ENCODE measurements around the gene HMGXB3. TPM values are rescaled to one million over a fixed set of nuclear protein-coding genes. Genes with fewer than 3 reads are reported as not detected.

The HMGXB3 gene
- total RNA-seq, 4 donors from 2014 or later: 47.7 to 58.2 (median 55.3) TPM

- Histone ChIP-seq H3K36me3 (peaks cover 0 to 95% (median 17%) of the 10 kb centered on the region in 3 donors), H3K27me3 (no peaks in the 10 kb centered on the region), H3K4me1 (peaks cover 0 to 8% (median 0%) of the 10 kb centered on the region in 4 donors), H3K4me3 (no peak overlapping the region), H3K27ac (no peak overlapping the region), H3K9me3 (no peaks in the 10 kb centered on the region)
- no peak for TF ChIP-seq POLR2A (IDR thresholded peaks at IDR 0.05)
- TF ChIP-seq EP300 (IDR thresholded peaks at IDR 0.05): no peak
- TF ChIP-seq, protein P1, sequence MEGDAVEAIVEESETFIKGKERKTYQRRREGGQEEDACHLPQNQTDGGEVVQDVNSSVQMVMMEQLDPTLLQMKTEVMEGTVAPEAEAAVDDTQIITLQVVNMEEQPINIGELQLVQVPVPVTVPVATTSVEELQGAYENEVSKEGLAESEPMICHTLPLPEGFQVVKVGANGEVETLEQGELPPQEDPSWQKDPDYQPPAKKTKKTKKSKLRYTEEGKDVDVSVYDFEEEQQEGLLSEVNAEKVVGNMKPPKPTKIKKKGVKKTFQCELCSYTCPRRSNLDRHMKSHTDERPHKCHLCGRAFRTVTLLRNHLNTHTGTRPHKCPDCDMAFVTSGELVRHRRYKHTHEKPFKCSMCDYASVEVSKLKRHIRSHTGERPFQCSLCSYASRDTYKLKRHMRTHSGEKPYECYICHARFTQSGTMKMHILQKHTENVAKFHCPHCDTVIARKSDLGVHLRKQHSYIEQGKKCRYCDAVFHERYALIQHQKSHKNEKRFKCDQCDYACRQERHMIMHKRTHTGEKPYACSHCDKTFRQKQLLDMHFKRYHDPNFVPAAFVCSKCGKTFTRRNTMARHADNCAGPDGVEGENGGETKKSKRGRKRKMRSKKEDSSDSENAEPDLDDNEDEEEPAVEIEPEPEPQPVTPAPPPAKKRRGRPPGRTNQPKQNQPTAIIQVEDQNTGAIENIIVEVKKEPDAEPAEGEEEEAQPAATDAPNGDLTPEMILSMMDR (IDR thresholded peaks at IDR 0.05): no peak
- DNase-seq (ENCODE audit: low spot score in 2 of 2): no peak
- 92 to 93% methylated on average over 4 of the region's 4 CpGs for WGBS, 2 donors
Observed at GRCh38 chr5:150033334-150033733, 32.8 kb downstream of the HMGXB3 start.

GRCh38 chr5:150034662-150035061 is 34.1 kb downstream of the HMGXB3 start:
- Histone ChIP-seq H3K27me3 (no peaks in the 10 kb centered on the region), H3K27ac (no peak overlapping the region), H3K9me3 (no peaks in the 10 kb centered on the region), H3K36me3 (peaks cover 0 to 97% (median 23%) of the 10 kb centered on the region in 3 donors), H3K4me3 (no peak overlapping the region), H3K4me1 (peaks cover 0 to 8% (median 0%) of the 10 kb centered on the region in 4 donors)
- 64 to 72% methylated on average over 4 of the region's 4 CpGs for WGBS, 2 donors
- peak in 1 of 2 donors; percentile 35 for DNase-seq (ENCODE audit: low spot score in 2 of 2)
- no peak for TF ChIP-seq EP300 (IDR thresholded peaks at IDR 0.05)
- TF ChIP-seq, protein P1 (IDR thresholded peaks at IDR 0.05): no peak
- TF ChIP-seq POLR2A (IDR thresholded peaks at IDR 0.05): no peak

- no peaks in the 10 kb centered on the region for H3K27me3 ChIP-seq
- H3K27ac ChIP-seq: no peak overlapping the region
- H3K4me3 ChIP-seq: no peak overlapping the region
- H3K36me3 ChIP-seq: peaks cover 0 to 97% (median 23%) of the 10 kb centered on the region in 3 donors
- no peaks in the 10 kb centered on the region for H3K9me3 ChIP-seq
- 76 to 83% methylated on average over 7 of the region's 7 CpGs for WGBS, 2 donors
- H3K4me1 ChIP-seq: peaks cover 0 to 8% (median 0%) of the 10 kb centered on the region in 4 donors
- TF ChIP-seq, protein P1 (IDR thresholded peaks at IDR 0.05): no peak
- TF ChIP-seq EP300 (IDR thresholded peaks at IDR 0.05): no peak
- no peak for TF ChIP-seq POLR2A (IDR thresholded peaks at IDR 0.05)
- no peak for DNase-seq (ENCODE audit: low spot score in 2 of 2)
Observed at GRCh38 chr5:150035139-150035895, 34.8 kb downstream of the HMGXB3 start.

DNA sequence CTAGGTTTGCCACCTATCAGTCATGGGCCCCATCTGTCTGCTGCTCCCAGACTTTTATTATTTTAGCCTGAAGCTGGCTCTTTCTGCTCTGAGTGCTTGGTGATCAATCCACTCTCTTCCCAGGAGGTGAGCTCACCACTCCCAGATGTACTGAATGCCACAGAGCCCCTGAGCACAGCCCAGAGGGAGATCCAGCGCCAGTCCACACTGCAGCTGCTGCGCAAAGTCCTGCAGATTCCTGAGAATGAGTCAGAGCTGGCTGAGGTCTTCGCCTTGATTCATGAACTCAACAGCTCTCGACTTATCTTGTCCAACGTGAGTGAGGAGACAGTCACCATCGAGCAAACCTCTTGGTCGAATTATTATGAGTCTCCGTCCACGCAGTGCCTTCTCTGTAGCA is 36.0 kb downstream of the HMGXB3 start:
- 79 to 91% methylated on average over 9 of the region's 9 CpGs for WGBS, 2 donors
- TF ChIP-seq EP300 (IDR thresholded peaks at IDR 0.05): no peak
- TF ChIP-seq POLR2A (IDR thresholded peaks at IDR 0.05): no peak
- TF ChIP-seq, protein P1 (IDR thresholded peaks at IDR 0.05): no peak
- Histone ChIP-seq H3K27ac (no peak overlapping the region), H3K4me3 (no peak overlapping the region), H3K9me3 (no peaks in the 10 kb centered on the region), H3K4me1 (peaks cover 0 to 8% (median 0%) of the 10 kb centered on the region in 4 donors), H3K36me3 (peaks cover 0 to 97% (median 29%) of the 10 kb centered on the region in 3 donors), H3K27me3 (no peaks in the 10 kb centered on the region)
- no peak for DNase-seq (ENCODE audit: low spot score in 2 of 2)

DNA sequence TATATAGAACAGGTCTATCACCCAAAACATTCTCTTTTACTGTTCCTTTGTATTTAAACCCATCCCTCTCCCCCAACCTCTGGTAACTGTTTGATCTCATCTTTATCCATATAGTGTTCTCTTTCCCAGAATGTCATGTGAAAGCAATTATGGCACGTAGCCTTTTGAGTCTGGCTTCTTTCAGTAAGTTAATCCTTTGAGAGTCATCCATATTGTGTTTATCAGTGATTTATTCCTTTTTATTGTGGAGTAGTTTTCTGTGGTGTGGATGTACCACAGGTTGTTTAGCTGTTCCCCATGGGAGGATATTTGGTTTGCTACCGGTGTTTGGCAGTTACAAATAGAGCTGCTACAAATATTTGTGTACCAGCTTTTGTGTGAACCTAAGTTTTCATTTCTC is 38.0 kb downstream of the HMGXB3 start:
- H3K9me3 ChIP-seq: no peaks in the 10 kb centered on the region
- peaks cover 0 to 97% (median 35%) of the 10 kb centered on the region in 3 donors for H3K36me3 ChIP-seq
- H3K27ac ChIP-seq: no peak overlapping the region
- TF ChIP-seq, protein P1 (IDR thresholded peaks at IDR 0.05): no peak
- TF ChIP-seq POLR2A (IDR thresholded peaks at IDR 0.05): no peak
- TF ChIP-seq EP300 (IDR thresholded peaks at IDR 0.05): no peak
- no peak overlapping the region for H3K4me3 ChIP-seq
- H3K27me3 ChIP-seq: no peaks in the 10 kb centered on the region
- DNase-seq (ENCODE audit: low spot score in 2 of 2): no peak
- 63 to 64% methylated on average over 2 of the region's 2 CpGs for WGBS, 2 donors
- peaks cover 0 to 11% (median 0%) of the 10 kb centered on the region in 4 donors for H3K4me1 ChIP-seq

Measured in tibial nerve (tissue), 4 donors.